Measurements from ENCODE around the gene MSI2. TPM values are rescaled to one million over a fixed set of nuclear protein-coding genes. Genes with fewer than 3 reads are reported as not detected.
A peak's percentile ranks its signal among the peaks of the same experiment; 100 is the strongest.

MSI2 gene
- total RNA-seq, 6 experiments from 2014 or later: 12.0 to 22.6 (median 19.4) TPM

GRCh38 chr17:57654040-57654775, 397.9 kb downstream of the MSI2 start:
- DNase-seq (no peak), ATAC-seq (no peak)
- no peaks in the 10 kb centered on the region for H3K27me3 ChIP-seq
- no peaks in the 10 kb centered on the region for H3K4me1 ChIP-seq
- H3K4me3 ChIP-seq: no peak overlapping the region
- no peaks in the 10 kb centered on the region for H3K36me3 ChIP-seq
- intact Hi-C loops (cut with DNase I): no loop called here
- H3K9me3 ChIP-seq: no peaks in the 10 kb centered on the region
- H3K27ac ChIP-seq: no peak overlapping the region
- 92% methylated on average over 2 of the region's 11 CpGs for WGBS (ENCODE audit: insufficient coverage, low coverage, low lambda C conversion rate, missing lambda C conversion rate)
- no peak for TF ChIP-seq POLR2A (IDR thresholded peaks at IDR 0.05)
- TF ChIP-seq CTCF (IDR thresholded peaks at IDR 0.05): no peak

GRCh38 chr17:57655553-57655952, 399.2 kb downstream of the MSI2 start:
- H3K4me1 ChIP-seq: no peaks in the 10 kb centered on the region
- no peaks in the 10 kb centered on the region for H3K36me3 ChIP-seq
- no peak for TF ChIP-seq CTCF (IDR thresholded peaks at IDR 0.05)
- no peak for TF ChIP-seq POLR2A (IDR thresholded peaks at IDR 0.05)
- 91% methylated on average over 5 of the region's 6 CpGs for WGBS (ENCODE audit: insufficient coverage, low coverage, low lambda C conversion rate, missing lambda C conversion rate)
- ATAC-seq (no peak), DNase-seq (no peak)
- no peak overlapping the region for H3K4me3 ChIP-seq
- intact Hi-C loops (cut with DNase I): no loop called here
- no peak overlapping the region for H3K27ac ChIP-seq
- H3K9me3 ChIP-seq: no peaks in the 10 kb centered on the region
- no peaks in the 10 kb centered on the region for H3K27me3 ChIP-seq

DNA sequence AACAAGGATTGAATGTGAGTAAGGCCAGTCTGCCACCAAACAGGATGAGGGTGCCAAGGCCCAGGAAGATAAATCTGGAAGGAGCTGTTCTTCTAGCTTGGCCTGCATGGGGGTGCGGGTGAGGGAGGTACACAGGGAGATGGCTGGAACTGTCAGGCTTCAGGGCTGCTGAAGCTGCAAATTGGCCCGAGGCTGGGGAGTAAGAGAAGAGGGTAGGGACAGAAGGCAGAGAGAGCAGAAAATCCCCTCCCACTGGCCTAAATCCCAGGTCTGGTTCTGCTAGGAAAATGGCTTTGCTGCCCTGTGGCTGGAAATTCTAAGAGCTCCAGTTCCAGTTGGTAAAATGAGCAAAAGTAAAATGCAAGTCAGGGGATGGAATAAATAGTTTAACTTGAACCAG, 400.9 kb downstream of the MSI2 start:
- 92% methylated on average over 2 of the region's 2 CpGs for WGBS (ENCODE audit: insufficient coverage, low coverage, low lambda C conversion rate, missing lambda C conversion rate)
- intact Hi-C loops (cut with DNase I): no loop called here

GRCh38 chr17:57662041-57662440, 405.7 kb downstream of the MSI2 start:
- ATAC-seq (no peak), DNase-seq (no peak)
- Histone ChIP-seq H3K27ac (no peak overlapping the region), H3K36me3 (no peaks in the 10 kb centered on the region), H3K4me3 (no peak overlapping the region), H3K4me1 (no peaks in the 10 kb centered on the region), H3K9me3 (no peaks in the 10 kb centered on the region), H3K27me3 (no peaks in the 10 kb centered on the region)
- intact Hi-C loops (cut with DNase I): no loop called here
- TF ChIP-seq POLR2A (IDR thresholded peaks at IDR 0.05): no peak
- TF ChIP-seq CTCF (IDR thresholded peaks at IDR 0.05): no peak
- WGBS (ENCODE audit: insufficient coverage, low coverage, low lambda C conversion rate, missing lambda C conversion rate): 96% methylated on average over 2 of the region's 2 CpGs

More for the DNA sequence above, 400.9 kb downstream of the MSI2 start:
- Histone ChIP-seq H3K9me3 (no peaks in the 10 kb centered on the region), H3K4me3 (no peak overlapping the region), H3K27me3 (no peaks in the 10 kb centered on the region), H3K27ac (no peak overlapping the region), H3K4me1 (no peaks in the 10 kb centered on the region), H3K36me3 (no peaks in the 10 kb centered on the region)
- TF ChIP-seq POLR2A (IDR thresholded peaks at IDR 0.05) (no peak), CTCF (IDR thresholded peaks at IDR 0.05) (no peak)
- DNase-seq: peak in 1 of 3 donors; percentile 21
- no peak for ATAC-seq

Data from right lobe of liver (tissue), 6 donors.